GM23248 (cell line): Measurements from ENCODE around the gene NPTX1. TPM values are rescaled to one million over a fixed set of nuclear protein-coding genes. Genes with fewer than 3 reads are reported as not detected.
A peak's percentile ranks its signal among the peaks of the same experiment; 100 is the strongest.

ENCODE experiments used
- DNase-seq: peaks from one replicate; pipeline ENCODE4 v3.0.0-alpha.2; 2015
- H2AFZ ChIP-seq: fragments of 200-600 bp; sonication (generic); 2 replicates; pipeline ENCODE4 v1.6.1; 2016; ENCODE audit warnings: antibody characterized with exemption
- H3F3A ChIP-seq: fragments of 200-600 bp; sonication (generic); 2 replicates; pipeline ENCODE4 v1.6.1; 2016; ENCODE audit warnings: mild to moderate bottlenecking, antibody characterized with exemption, mixed run types; ENCODE audit not compliant: insufficient read depth
- H3K27ac ChIP-seq: fragments of 200-600 bp; sonication (generic); 2 replicates; pipeline ENCODE4 v1.5.1; 2016; ENCODE audit warnings: mild to moderate bottlenecking
- H3K27me3 ChIP-seq: fragments of 200-600 bp; sonication (generic); replicated peaks from 2 replicates; pipeline ENCODE4 v1.6.1; 2016; ENCODE audit warnings: mild to moderate bottlenecking; ENCODE audit not compliant: insufficient read depth
- H3K36me3 ChIP-seq: fragments of 200-600 bp; sonication (generic); 2 replicates; pipeline ENCODE4 v1.6.1; 2016; ENCODE audit warnings: low read depth, mild to moderate bottlenecking
- H3K4me1 ChIP-seq: fragments of 200-600 bp; sonication (generic); 2 replicates; pipeline ENCODE4 v1.6.1; 2016; ENCODE audit warnings: mild to moderate bottlenecking; ENCODE audit not compliant: insufficient read depth
- H3K4me2 ChIP-seq: fragments of 200-600 bp; sonication (generic); one replicate; pipeline ENCODE4 v1.6.1; 2016; ENCODE audit warnings: mild to moderate bottlenecking; ENCODE audit not compliant: unreplicated experiment
- H3K4me3 ChIP-seq: fragments of 200-600 bp; sonication (generic); 2 replicates; pipeline ENCODE4 v1.5.1; 2016; ENCODE audit warnings: mild to moderate bottlenecking
- H3K79me2 ChIP-seq: fragments of 200-600 bp; sonication (generic); 2 replicates; pipeline ENCODE4 v1.6.1; 2016; ENCODE audit warnings: mild to moderate bottlenecking; ENCODE audit not compliant: insufficient read depth
- H3K9ac ChIP-seq: fragments of 200-600 bp; sonication (generic); 2 replicates; pipeline ENCODE4 v1.6.1; 2016; ENCODE audit warnings: mild to moderate bottlenecking
- H3K9me2 ChIP-seq: fragments of 200-600 bp; sonication (generic); 2 replicates; pipeline ENCODE4 v1.6.1; 2016; ENCODE audit warnings: mixed run types, mild to moderate bottlenecking, moderate library complexity; ENCODE audit not compliant: insufficient read depth
- H3K9me3 ChIP-seq: fragments of 200-600 bp; sonication (generic); one replicate; pipeline ENCODE4 v1.6.1; 2017; ENCODE audit warnings: low read depth
- H4K20me1 ChIP-seq: fragments of 200-600 bp; sonication (generic); 2 replicates; pipeline ENCODE4 v1.6.0; 2016; ENCODE audit not compliant: insufficient read depth
- EZH2 ChIP-seq: fragments of 200-600 bp; sonication (generic); IDR thresholded peaks from 2 replicates; pipeline ENCODE4 v1.6.1; 2018; ENCODE audit warnings: antibody characterized with exemption, mild to moderate bottlenecking; ENCODE audit not compliant: insufficient read depth, poor library complexity, severe bottlenecking
- EZH2phosphoT487 ChIP-seq: fragments of 200-600 bp; sonication (generic); IDR thresholded peaks from 2 replicates; pipeline ENCODE4 v1.6.1; 2018; ENCODE audit warnings: antibody characterized with exemption, moderate library complexity, mild to moderate bottlenecking, low read depth; ENCODE audit not compliant: insufficient read depth
- WGBS, 2 experiments: methylation state at CpG; one replicate each; pipeline ENCODE4 v1.1.6; 2015 to 2017; ENCODE audit warnings: low lambda C conversion rate in 2 of 2, low coverage in 1 of 2; ENCODE audit errors: missing lambda C conversion rate in 2 of 2; 5-methylcytosine and 5-hydroxymethylcytosine counted together
- in situ Hi-C: fragments of 300-500 bp; cut with MboI; formaldehyde crosslinking; loops from 2 replicates; pipeline ENCODE4 v1.15.0; 2020
- polyA plus RNA-seq: library from polyadenylated mRNA; unstranded; fragments of >200 nt; fragmentation: Nextera tagmentation; extraction: Ambion mirVana; gene quantifications from 2 replicates; pipeline ENCODE4 v1.2.1, GENCODE V29; 2016
- total RNA-seq: library from RNA; depleted of rRNA; stranded (reverse); fragments of >200 nt; shearing (Covaris generic); gene quantifications from 2 replicates; pipeline ENCODE4 v1.2.3, GENCODE V29; 2014

Gene NPTX1
- total and polyA plus RNA-seq, 2 experiments from 2014 or later, result 0.43 to 1.1 TPM

DNA sequence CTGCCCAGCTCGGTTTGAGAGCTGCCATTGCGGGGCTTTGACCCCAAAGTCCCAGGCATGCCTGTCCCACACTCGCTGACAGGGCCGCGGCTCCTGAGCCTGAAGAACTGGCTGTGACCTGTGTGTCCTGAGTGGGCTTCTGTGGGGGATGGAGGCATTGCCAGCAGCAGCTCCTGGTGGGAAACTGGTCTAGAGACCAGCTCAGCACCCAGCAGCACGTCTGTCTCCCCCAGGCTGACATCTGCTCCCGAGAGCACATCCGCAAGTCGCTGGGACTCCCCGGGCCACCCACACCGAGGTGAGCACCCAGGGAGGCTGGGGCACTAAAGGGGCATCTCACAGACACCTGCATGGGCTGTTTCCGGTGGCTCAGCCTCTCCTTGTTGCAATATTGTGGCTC lies 48.0 kb downstream of the NPTX1 start:
- no peaks in the 10 kb centered on the region for H3K36me3 ChIP-seq
- in situ Hi-C loops, result no loop called here
- DNase-seq, result no peak
- H3K27ac ChIP-seq, result no peak overlapping the region
- no peak overlapping the region for H2AFZ ChIP-seq
- H3K4me3 ChIP-seq, result no peak overlapping the region
- H3K79me2 ChIP-seq, result no peaks in the 10 kb centered on the region
- no peaks in the 10 kb centered on the region for H3K27me3 ChIP-seq
- no peaks in the 10 kb centered on the region for H4K20me1 ChIP-seq
- H3K9me2 ChIP-seq, result no peaks in the 10 kb centered on the region
- no peaks in the 10 kb centered on the region for H3K9me3 ChIP-seq
- no peaks in the 10 kb centered on the region for H3K4me1 ChIP-seq
- H3K9ac ChIP-seq, result no peak overlapping the region
- no peaks in the 10 kb centered on the region for H3F3A ChIP-seq
- no peak for TF ChIP-seq EZH2phosphoT487
- TF ChIP-seq EZH2, result no peak
- WGBS, 2 experiments, result 82 to 89% methylated on average over 9 to 12 of the region's 12 CpGs
- no peak overlapping the region for H3K4me2 ChIP-seq

DNA sequence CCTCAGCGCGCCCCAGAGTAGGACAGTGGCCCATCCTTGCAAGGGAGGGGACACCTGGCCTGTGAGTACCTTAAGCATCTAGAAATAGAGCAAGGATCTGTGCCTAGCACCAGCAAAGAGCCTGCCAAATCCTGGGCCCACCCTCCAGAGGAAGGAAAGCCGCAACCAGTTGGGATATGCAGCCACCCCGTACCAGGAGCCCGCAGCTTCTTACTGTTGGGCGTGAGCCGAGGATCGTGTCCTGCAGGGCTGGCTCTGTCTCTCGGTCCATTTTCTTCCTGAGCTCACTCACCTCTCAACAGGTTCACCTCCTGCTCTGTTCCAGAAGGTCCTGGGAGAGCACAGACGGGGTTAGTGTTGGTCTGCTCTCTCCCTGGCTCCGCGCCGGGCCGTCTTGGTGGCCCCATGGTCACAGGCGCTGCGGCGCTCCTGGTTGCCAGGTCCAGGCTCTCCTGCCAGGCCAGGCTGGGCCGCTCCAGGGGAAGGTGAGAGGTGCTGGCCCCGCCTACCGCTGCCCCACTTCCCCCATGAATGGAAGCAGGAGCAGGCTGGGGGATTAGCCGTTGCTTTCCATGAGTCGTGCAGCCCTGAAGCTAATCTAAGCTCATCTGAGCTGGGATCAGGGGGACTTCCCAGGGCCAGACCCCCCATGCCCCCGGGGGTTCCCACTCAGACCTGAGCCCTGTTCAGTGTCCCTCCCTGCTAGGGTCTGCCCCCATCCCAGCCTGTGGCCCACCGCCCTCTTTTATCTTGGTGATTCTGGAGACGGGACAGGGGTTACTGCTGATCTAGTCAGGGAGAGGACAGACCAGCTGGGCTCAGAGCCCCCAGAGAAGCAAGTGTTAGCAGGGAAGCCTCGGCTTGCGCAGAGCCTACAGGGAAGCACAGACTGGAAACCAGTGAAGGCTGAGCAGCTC lies 48.8 kb downstream of the NPTX1 start:
- Histone ChIP-seq H4K20me1 (no peaks in the 10 kb centered on the region), H2AFZ (no peak overlapping the region), H3K36me3 (no peaks in the 10 kb centered on the region), H3K27ac (no peak overlapping the region), H3K79me2 (no peaks in the 10 kb centered on the region), H3K4me3 (no peak overlapping the region), H3K9ac (no peak overlapping the region), H3K27me3 (no peaks in the 10 kb centered on the region), H3K4me1 (no peaks in the 10 kb centered on the region), H3K9me3 (no peaks in the 10 kb centered on the region), H3K9me2 (no peaks in the 10 kb centered on the region), H3F3A (no peaks in the 10 kb centered on the region), H3K4me2 (no peak overlapping the region)
- DNase-seq, result no peak
- WGBS, 2 experiments, result 86 to 89% methylated on average over 25 to 27 of the region's 27 CpGs
- in situ Hi-C loops, result no loop called here
- TF ChIP-seq EZH2phosphoT487 (no peak), EZH2 (no peak)

DNA sequence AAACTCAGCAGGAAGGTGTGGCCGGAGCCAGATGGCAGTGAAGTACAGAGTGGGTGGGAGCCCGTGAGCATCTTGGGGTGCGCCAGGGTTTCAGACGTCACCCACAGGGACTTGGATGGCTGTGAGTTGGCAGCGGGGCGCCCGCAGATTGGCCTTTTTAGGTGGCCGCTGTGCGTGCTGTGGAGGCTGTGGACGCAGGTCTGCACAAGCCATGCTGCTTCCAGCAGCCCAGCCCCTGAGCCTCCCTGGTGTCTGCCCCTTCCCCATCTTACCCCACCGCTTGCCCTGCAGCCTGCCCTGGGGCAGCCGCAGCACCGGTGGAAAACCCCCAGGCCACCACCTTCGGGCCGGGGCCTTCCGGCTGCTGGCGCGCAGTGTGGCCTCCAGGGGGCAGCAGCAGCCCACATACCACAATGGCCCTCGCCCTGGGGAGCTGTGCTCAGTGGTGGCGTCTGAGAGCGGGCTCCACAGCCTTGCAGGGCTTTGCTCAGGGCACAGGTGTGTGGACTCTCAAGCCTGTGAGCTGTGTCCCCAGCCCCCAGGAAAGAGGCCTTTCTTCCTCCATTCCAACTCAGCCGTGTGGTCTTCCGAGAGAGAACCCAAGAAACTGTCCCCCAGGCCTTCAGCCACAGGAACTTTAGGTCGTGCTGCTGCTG lies 49.6 kb downstream of the NPTX1 start:
- H3F3A ChIP-seq, result no peaks in the 10 kb centered on the region
- no peak overlapping the region for H3K4me2 ChIP-seq
- no peaks in the 10 kb centered on the region for H3K9me3 ChIP-seq
- no peak overlapping the region for H3K9ac ChIP-seq
- in situ Hi-C loops, result no loop called here
- DNase-seq, result peak; percentile 83
- TF ChIP-seq EZH2phosphoT487 (no peak), EZH2 (no peak)
- no peaks in the 10 kb centered on the region for H3K27me3 ChIP-seq
- no peaks in the 10 kb centered on the region for H3K4me1 ChIP-seq
- no peaks in the 10 kb centered on the region for H3K36me3 ChIP-seq
- no peak overlapping the region for H3K4me3 ChIP-seq
- WGBS, 2 experiments, result 36 to 39% methylated on average over 22 to 23 of the region's 24 CpGs
- no peak overlapping the region for H3K27ac ChIP-seq
- no peaks in the 10 kb centered on the region for H4K20me1 ChIP-seq
- no peak overlapping the region for H2AFZ ChIP-seq
- no peaks in the 10 kb centered on the region for H3K9me2 ChIP-seq
- H3K79me2 ChIP-seq, result no peaks in the 10 kb centered on the region

DNA sequence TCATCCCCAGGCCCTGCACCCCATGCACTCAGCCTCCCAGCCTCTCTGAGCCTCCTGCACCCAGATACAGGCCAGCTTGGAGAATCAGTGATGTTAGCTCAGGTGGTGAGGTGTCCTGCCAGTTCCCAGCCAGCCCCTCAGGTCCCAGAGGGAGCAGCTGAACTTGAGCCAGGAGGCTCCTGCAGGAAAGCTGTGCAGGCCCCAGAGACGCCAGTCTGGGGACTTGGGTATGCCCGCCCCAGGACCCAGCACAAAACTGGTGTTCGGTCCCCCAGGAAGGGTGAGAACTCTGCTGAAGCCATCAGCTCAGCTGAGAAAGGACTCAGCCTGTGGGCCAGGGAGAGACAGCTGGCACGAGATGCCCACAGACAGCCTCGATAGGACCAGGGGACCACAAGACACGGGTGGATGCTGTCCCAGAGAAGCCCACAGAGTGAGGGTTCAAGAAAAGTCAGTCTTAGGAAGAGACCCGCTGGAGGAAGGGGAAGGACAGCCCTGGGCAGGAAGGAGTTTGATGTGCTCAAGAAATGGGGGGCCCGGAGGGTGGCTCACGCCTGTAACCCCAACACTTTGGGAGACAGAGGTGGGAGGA lies 50.5 kb downstream of the NPTX1 start:
- no peak for DNase-seq
- H3K36me3 ChIP-seq, result no peaks in the 10 kb centered on the region
- no peaks in the 10 kb centered on the region for H3K4me1 ChIP-seq
- in situ Hi-C loops, result no loop called here
- H3K9me2 ChIP-seq, result no peaks in the 10 kb centered on the region
- H4K20me1 ChIP-seq, result no peaks in the 10 kb centered on the region
- H3K79me2 ChIP-seq, result no peaks in the 10 kb centered on the region
- no peak overlapping the region for H3K27ac ChIP-seq
- H3K9me3 ChIP-seq, result no peaks in the 10 kb centered on the region
- H3F3A ChIP-seq, result no peaks in the 10 kb centered on the region
- H2AFZ ChIP-seq, result no peak overlapping the region
- no peaks in the 10 kb centered on the region for H3K27me3 ChIP-seq
- TF ChIP-seq EZH2 (no peak), EZH2phosphoT487 (no peak)
- H3K9ac ChIP-seq, result no peak overlapping the region
- no peak overlapping the region for H3K4me2 ChIP-seq
- no peak overlapping the region for H3K4me3 ChIP-seq
- WGBS, 2 experiments, result 72 to 74% methylated on average over 9 of the region's 9 CpGs
